Erythroblast (primary cell): Measurements from ENCODE around the gene SLC12A2.

Source experiments
- GATA1 ChIP-seq: IDR thresholded peaks from 2 replicates; pipeline ENCODE4 v1.6.1; 2011; ENCODE audit warnings: low read depth, mild to moderate bottlenecking, control low read depth, low read length, moderate library complexity
- POLR2A ChIP-seq: IDR thresholded peaks from 2 replicates; pipeline ENCODE4 v1.6.1; 2011; ENCODE audit warnings: mild to moderate bottlenecking, low read length

DNA sequence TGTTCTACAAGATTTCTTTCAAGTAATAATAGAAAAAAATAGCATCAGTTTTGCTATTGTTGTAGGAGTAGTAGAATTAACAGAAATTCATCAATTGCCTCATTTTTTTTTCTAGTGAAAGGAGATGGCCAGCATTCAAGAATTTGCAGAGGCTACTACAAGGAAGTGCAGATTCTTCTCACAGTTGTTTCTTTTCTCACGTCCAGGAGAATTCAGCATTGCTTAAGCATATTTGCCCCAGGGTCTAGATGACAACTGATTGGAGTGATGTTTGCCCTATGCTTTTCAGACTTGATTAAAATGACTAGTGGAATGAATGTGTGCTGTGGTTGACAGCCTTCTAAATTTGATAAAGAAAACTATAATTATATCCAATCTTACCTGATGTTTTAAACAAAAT lies 46.6 kb upstream of the SLC12A2 start:
- no peak for TF ChIP-seq POLR2A
- no peak for TF ChIP-seq GATA1
